ENCODE measurements around the gene GNG7.
"Not testable (repeated sequence)": the region's sequence is repeated elsewhere in the genome, so short reads cannot be mapped to it uniquely, and the experiment has no call there.

Gene GNG7

DNA sequence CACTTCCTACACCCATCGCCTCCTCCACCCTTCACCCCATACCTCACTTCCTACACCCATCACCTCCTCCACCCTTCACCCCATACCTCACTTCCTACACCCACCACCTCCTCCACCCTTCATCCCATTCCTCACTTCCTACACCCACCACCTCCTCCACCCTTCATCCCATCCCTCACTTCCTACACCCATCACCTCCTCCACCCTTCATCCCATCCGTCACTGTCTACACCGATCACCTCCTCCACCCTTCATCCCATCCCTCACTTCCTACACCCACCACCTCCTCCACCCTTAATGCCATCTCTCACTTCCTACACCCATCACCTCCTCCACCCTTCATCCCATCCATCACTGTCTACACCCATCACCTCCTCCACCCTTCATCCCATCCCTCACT is 10.7 kb upstream of the GNG7 start:
- not testable (repeated sequence) for DNase-seq (ENCODE audit: low spot score)

DNA sequence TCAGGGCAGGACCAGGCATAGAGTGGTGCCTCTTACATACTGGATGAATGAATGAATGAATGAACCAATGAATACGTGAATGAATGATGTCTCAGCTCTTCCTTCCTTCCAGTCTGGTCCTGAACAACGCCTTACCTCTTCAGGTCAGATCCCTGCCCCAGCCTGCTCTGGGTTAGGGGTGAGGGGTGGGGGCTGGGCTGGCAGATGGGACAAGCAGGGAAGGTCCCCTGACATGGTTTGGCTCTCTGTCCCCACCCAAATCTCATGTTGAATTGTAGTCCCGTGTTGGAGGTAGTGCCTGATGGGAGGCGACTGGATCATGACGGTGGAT is 9.3 kb upstream of the GNG7 start:
- no peak for DNase-seq (ENCODE audit: low spot score)

DNA sequence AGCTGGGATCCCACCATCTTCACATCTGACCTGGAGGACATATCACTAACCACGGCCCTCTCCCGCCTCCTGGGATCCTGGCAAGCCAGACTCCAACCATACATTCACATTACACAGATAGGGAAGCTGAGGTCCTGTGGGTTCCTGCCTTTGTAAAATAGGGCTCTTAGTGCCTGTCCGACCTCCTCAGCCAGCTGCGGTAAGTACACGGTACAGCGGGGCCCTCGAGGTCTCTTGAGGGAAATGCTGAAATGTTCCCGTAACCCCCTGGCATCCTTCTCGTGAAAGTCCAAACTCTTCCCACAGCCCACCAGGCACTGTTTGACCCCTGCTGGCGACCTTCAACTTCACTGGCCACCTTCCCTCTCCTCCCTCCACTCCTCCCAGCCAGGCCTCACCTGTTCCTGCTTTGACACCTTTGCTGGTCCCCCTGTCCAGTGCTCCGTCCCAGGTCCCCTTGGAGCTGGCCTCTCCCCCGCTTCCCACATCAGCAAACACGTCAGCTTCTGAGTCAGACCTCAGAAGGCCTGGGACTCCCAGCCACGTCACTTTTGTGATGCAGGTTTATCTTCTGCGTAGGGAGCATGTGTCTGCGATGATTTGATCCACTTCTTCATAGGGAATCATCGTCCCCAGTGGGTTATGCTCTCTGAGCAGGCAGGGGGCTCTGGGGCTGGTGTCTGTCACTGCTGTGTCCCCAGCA is 8.8 kb upstream of the GNG7 start:
- DNase-seq (ENCODE audit: low spot score), result no peak

DNA sequence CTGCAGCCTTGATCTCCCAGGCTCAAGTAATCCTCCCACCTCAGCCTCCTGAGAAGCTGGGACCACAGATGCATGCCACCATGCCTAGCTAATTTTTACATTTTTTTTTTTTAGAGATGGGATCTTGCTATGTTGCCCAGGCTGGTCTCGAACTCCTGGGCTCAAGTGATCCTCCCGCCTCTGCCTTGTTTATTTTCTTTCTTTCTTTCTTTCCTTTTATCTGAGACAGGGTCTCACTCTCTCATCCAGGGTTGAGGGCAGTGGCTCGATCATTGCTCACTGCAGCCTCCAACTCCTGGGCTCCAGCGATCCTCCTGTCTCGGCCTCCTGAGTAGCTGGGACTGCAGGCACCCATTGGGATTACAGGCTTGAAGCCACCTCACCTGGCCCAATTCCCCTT is 3.8 kb upstream of the GNG7 start:
- no peak for DNase-seq (ENCODE audit: low spot score)

DNA sequence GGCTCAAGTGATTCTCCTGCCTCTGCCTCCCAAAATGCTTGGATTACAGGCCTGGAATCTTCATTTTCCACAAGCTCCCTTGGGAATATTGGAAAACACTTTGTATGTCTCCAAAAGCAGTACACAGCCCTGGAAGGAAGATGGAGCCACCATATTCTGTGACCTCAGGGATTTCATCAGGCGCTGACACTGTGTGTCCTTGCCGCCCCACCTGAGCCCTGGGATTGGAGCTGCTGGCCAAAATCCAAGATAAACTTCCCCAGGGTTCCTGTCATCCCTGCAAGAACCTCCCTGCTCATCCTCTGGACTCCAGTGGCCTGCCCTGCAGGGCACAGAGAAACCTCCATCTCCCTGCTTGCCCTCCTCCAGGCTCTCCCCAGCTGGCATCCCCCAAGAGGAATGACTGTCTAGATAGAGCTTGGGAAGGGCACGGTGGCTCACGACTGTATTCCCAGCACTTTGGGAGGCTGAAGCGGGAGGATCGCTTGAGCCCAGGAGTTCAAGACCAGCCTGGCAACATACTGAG is 1.3 kb upstream of the GNG7 start:
- DNase-seq (ENCODE audit: low spot score), result no peak

DNA sequence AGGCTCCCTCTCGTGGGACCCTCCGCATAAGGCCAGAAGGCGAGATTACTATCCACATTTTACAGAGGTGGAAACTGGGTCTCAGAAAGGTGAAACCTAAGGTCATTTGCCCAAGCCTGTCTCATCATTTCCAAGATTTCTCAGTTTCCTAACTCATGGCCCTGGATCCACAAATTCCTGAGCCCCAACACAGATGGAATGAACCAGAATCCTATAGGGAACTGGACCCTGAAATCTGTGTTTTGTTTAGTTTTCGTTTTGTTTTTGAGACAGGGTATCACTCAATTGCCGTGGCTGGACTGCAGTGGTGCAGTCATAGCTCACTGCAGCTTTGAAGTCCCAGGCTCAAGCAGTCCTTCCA is 563 bp upstream of the GNG7 start:
- no peak for DNase-seq (ENCODE audit: low spot score)

DNA sequence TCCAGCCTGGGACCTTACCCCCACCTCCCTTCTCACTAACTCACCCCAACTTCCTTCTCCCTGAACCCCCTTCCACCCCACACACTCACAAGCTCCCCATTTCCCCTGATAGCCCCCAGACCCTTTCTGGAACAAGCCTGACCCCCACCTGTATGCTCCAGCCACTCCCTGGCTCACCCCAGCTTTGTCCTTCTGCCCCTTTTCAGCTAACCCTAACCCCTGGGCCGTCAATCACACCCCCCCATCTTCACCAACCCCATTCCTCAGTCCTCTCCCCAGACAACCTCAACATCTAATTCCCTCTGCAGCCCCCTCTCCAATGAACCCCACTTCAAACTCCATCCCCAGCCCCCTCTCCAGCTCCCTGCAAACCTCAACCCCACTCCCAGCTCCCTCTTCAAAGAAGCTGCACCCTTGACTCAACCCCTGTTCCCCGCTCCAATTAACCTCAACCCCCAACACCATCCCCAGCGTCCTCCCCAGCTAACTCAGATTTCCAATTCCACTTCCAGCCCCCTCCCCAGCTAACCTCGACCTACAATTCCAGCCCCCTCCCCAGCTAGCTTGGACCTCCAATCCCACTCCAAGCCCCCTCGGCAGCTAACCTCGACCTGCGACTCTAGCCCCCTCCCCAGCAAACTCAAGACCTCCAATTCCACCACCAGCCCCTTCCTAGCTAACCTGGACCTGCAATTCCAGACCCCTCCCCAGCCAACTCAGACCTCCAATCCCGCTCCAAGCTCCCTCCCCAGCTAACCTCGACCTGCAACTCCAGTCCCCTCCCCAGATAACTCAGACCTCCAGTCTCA is 929 bp downstream of the GNG7 start:
- DNase-seq (ENCODE audit: low spot score), result no peak

DNA sequence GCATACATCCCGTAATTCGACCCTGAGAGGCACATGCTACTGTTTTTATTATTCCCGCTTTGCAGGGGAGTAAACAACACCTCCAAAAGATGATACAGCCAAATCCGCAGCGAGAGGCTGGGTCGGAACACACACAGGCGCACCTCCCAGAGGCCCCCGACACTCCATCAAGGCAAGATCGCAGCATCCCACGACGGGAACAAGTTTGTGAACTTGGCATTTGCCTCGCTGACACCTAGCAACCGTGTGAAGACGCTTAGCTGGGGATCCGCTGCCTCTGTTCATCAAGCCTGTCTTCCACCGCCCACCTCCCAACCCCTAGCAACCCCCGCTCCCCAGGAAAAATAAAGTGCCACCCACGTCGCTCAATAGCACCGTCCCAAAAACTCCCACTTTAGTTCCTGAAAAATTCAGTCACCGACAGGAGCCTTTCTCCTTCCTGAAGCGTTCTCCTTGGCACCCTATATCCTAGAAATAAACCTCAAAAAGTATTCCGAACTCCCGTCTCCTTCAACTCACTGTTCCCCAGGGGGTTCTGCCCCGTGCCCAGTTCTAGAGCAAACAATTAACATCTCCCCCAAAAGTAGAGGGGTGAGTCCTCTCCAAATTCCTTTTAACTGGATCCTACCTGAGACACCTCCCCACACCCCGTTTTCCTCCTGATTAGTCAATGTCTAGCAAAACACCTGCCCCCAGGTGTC is 1.7 kb downstream of the GNG7 start:
- DNase-seq (ENCODE audit: low spot score), result peak; percentile 38

DNA sequence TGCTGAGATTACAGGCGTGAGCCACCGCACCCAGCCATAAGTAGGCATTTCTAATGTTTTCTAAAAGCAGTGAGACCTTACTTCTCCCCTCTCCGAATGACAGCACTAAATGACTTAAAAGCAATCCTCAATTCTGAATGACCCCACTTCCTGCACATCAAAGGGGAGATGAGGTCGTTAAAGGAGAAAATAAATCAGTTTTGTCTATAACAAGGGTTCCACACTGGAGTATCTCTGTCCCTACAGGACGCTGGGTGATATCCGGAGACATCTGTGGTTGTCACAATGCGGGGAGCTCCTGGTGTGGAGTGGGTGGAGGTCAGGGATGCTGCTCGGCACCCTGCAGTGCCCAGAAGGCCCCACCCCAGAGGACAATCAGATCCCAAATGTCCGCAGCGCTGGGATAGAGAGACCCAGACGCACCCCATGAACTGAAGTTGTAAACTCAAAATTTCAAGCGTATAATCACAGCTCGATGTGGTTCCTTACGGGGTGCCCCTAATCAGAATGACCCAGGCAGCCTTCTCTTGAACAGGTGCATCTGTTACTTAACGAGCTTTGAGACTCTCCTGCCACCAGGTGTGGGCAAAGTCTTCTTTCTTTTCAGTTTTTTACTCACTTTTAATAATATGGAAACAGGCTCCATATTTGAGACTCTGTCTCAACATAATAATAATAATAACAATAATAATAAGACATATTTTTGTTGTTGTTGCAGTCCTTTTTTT is 2.9 kb downstream of the GNG7 start:
- no peak for DNase-seq (ENCODE audit: low spot score)

DNA sequence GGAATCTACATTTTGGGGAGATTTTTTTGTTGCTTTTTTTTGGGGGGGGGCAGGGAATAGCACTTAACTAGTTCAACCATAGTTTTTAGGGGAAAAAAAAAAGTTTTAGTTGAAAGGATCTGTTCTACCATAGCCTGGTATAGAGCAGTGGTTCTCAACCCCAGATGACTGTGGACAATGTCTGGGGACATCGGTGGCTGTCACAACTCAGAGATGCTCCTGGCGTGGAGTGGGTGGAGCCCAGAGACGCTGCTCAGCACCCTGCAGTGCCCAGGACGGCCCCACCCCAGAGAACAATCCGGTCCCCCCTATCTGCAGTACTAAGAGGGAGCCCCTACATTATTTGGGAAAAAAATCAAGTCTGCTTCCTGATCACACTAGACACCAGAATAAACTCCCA is 8.3 kb downstream of the GNG7 start:
- DNase-seq (ENCODE audit: low spot score), result no peak

DNA sequence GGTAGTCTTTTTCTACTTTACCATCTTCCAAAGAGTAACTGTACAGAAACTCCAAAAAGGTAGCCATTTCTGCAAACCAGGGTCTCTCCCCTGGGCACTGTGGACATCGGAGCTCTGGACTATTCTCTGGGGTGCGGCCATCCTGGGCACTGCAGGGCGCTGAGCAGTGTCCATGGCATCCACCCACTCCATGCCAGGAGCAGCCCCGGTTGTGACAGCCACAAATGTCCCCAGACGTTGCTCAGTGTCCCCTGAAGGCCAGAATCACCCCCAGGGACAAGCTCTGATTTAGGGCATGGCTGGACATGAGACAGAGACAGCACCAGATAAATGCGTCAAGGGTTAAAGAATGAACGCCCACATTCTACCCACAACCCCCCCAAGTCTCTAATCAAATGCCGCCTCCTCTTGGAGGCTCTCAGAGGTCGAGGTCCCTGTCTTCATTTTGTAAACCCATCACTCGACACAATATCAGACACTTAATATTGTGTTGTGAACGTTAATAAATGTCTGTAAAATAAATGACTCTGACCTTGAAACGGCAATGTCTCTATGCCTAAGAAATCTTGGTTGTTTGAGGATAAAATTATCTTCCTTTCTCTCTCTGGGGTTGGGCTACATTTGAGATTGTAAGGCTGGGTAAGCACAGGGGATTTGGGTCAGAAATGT is 8.9 kb downstream of the GNG7 start:
- no peak for DNase-seq (ENCODE audit: low spot score)

DNA sequence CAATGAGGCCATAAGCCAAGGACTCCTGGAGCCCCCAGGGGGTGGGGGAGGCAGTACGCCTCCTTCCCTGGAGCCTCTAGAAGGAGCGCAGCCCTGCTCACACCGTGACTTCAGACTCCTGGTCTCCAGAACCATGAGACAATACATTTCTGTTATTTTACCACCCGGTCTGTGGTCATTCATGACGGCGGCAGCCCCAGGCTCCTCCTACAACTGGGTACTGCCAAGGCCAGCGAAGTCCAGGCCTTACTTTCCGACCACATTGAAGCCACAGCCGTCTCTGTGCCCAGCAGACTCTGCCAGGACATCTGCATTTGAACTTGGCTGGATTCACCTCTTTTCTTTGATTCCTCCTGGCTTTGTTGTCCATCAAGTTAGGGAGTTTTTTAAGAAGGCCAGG is 10.5 kb downstream of the GNG7 start:
- DNase-seq (ENCODE audit: low spot score), result no peak

DNA sequence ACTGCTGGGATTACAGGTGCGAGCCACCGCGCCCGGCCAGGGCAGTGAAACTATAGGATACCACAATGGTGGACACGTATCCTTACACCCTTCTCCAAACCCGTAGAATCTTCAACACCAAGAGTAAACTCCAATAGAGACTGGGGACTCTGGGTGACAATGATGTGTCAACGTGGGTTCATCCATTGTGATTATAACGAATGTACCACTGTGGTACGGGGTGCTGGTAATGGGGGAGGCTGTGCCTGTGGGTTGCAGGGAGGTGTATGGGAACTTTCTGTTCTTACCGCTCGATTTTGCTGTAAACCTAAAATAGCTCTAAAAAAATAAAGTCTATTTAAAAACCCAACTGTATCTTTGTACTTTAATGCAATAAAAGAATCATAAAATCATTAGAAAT is 11.6 kb downstream of the GNG7 start:
- DNase-seq (ENCODE audit: low spot score), result no peak

DNA sequence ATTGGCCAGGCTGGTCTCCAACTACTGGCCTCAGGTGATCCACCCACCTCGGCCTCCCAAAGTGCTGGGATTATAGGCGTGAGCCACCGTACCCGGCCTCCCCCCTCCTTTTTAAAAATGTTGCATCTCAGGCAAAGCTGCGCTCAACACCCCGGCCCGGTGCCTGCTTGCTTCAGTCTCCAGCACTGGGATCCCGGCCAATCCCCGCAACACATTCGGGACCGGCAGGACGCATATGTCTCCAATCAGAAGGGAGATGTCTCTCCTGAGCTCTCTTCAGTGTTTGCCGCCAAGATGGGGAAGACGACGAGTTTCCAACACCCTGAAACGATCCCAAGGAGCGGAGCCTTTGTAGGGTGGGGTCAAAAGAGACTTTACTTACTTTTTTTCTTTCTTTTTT is 16.1 kb downstream of the GNG7 start:
- no peak for DNase-seq (ENCODE audit: low spot score)

DNA sequence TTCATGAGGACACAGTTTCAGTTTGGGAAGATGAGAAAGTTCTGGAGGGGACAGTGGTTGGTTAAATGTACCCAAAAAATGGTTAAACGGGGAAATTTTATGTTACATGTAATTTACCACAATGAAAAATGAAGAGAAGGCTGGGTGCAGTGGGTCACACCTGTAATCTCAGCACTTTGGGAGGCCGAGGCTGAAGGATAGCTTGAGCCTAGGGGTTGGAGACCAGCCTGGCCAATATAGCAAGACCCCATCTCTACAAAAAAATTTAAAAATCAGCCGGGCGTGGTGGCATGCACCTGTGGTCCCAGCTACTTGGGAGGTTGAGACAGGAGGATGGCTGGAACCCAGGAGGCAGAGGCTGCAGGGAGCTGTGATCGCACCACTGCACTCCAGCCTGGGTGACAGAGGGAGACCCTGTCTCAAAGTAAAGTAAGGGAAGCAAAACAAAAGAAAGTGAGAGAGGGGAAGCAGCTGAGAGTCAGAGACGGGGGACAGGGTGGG is 17.2 kb downstream of the GNG7 start:
- no peak for DNase-seq (ENCODE audit: low spot score)

DNA sequence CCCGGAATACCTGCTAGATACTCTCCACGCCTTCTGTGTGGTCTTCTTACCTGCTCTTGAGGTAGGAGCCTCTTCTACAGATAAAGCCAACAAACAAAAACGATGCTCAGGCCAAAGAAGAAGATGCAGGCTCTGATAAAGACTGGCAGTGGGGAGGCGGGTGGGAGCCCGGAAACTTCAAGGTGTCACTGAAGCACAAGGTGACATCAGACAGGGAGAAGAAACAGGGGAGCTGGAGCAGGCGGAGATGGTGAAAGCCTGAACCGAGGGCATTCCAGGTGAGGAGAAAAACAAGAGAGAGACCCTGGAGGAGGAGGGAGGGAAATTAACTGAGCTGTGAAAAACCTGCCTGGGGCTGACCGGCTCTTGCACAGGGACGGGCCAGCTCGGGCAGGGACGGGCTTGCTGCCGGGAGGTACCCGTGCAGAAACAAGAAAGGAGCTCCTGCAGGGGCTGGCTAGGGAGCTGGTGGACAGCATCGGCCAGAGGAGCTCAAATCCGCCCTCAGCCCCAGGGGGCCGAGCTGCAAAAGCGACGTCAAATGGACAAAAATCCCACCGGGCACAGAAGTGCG is 19.0 kb downstream of the GNG7 start:
- DNase-seq (ENCODE audit: low spot score), result no peak

DNA sequence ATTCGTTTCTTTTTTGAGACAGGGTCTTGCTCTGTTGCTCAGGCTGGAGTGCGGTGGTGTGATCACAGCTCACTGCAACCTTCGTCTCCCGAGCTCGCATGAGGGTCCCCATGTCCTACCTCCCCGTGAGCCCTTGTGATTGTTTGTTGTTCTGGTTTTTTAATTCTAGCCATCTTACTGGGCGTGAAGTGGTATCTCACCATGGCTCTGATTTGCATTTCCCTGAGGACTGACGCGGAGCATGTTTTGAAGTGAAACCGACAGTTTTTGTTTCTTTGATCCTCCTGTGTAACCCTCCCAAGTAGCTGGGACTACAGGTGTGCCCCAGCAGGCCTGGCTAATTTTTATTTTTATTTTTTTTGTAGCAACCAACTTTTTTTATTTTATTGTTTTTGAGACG is 21.7 kb downstream of the GNG7 start:
- DNase-seq (ENCODE audit: low spot score), result no peak

DNA sequence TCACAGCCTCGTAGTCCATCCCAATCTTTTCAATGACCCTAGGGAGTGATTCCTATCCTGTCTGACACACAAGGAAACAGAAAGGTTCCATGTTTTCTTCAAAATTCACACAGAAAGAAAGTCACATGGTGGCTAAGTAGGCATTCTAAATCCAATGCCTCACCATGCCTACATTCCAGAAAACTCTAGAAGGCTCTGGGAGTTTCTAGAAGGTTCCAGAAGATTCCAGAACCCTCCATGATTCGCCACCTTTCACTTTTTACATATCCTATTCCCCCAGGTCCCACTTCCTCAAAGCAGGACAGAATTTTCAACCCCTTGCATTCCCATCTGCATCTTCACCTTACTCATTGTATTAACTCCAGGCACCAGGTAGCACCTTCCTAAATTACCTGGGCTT is 23.1 kb downstream of the GNG7 start:
- no peak for DNase-seq (ENCODE audit: low spot score)

DNA sequence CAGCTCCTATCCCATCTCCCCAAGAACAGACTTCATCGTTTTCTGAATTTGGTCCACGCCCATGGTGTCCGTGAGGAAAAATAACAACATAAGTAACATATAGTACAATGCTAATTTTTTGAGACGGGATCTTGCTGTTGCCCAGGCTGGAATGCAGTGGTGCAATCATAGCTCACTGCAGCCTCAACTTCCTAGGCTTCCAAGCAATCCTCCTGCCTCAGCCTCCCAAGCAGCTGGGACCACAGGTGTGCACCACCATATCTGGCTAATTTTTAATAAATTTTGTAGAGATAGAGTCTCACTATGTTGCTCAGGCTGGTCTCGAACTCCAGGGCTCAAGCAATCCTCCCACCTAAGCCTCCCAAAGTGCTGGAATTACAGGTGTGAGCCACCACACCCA is 23.5 kb downstream of the GNG7 start:
- DNase-seq (ENCODE audit: low spot score), result not testable (repeated sequence)

DNA sequence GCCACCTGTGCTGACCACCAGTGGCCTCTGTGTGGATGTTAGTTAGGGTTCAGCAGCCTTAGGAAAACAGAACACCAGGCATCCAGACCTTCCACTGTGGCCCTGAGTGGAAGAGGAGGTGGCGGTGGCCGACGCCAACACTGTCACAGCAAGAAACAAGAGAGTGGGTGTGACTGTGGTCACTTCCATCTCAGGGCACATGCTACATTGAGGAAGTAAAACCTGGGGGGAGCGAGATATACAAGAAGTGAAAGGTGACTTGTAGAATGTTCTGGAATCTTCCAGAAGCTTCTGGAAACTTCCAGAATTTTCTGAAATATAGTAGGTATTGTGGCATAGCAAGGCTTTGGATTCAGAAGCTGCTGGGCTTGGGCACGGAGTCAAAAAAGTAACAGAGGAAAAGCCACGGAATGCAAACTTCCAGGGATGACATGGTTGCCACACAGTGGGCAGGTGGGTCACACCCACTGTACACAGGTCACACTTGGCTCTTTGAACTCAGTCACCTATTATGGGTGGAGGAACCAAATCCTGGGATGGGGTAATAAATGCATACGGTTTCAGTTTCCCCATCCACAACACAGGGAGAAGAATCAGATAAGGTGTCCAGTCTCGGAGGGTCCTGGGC is 24.3 kb downstream of the GNG7 start:
- no peak for DNase-seq (ENCODE audit: low spot score)

DNA sequence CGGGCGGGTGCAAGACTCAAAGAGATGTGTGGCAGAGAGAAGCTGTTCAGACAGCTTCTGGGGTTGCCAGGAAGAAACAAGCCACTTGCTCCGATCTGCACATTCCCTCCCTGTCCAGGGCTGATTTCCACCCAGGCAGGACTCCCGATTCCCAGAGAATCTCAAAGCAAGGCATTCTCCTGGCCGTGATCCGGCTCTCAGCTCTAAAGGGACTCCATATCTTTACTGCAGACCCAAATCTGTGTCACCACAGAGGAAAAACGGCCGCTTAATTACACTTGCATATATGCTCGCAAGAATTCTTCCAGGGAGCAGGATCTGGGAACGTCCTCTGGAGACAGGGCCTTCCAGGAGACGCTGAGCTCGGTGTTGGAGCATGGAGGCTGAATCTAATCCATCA is 25.7 kb downstream of the GNG7 start:
- no peak for DNase-seq (ENCODE audit: low spot score)

Data from cerebellar cortex (tissue), 1 donor.